ENCODE measurements around the gene SH3RF3. TPM values are rescaled to one million over a fixed set of nuclear protein-coding genes. Genes with fewer than 3 reads are reported as not detected.

The SH3RF3 gene
- total and polyA plus RNA-seq, 10 of the 15 experiments (the other 5 are each of a cell fraction or from before 2014, with no cell fraction given) = 0.08 to 8.8 (median 2.3) TPM

DNA sequence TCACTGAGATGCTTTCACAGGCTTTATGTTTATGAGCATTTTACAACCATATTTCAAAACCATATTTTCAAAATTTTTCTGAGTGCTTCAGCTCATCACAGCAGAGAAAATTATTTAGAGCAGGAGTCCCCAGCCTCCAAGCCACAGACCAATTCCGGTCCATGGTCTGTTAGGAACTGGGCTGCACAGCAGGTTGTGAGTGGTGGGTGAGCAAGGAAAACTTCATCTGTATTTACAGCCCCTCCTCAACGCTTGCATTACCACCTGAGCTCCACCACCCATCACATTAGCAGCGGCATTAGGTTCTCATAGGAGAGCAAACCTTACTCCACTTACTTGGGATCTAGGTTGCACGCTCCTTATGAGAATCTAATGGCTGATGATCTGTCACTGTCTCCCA, 319.2 kb downstream of the SH3RF3 start (continued):
- TF ChIP-seq, protein P1, sequence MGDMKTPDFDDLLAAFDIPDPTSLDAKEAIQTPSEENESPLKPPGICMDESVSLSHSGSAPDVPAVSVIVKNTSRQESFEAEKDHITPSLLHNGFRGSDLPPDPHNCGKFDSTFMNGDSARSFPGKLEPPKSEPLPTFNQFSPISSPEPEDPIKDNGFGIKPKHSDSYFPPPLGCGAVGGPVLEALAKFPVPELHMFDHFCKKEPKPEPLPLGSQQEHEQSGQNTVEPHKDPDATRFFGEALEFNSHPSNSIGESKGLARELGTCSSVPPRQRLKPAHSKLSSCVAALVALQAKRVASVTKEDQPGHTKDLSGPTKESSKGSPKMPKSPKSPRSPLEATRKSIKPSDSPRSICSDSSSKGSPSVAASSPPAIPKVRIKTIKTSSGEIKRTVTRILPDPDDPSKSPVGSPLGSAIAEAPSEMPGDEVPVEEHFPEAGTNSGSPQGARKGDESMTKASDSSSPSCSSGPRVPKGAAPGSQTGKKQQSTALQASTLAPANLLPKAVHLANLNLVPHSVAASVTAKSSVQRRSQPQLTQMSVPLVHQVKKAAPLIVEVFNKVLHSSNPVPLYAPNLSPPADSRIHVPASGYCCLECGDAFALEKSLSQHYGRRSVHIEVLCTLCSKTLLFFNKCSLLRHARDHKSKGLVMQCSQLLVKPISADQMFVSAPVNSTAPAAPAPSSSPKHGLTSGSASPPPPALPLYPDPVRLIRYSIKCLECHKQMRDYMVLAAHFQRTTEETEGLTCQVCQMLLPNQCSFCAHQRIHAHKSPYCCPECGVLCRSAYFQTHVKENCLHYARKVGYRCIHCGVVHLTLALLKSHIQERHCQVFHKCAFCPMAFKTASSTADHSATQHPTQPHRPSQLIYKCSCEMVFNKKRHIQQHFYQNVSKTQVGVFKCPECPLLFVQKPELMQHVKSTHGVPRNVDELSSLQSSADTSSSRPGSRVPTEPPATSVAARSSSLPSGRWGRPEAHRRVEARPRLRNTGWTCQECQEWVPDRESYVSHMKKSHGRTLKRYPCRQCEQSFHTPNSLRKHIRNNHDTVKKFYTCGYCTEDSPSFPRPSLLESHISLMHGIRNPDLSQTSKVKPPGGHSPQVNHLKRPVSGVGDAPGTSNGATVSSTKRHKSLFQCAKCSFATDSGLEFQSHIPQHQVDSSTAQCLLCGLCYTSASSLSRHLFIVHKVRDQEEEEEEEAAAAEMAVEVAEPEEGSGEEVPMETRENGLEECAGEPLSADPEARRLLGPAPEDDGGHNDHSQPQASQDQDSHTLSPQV (IDR thresholded peaks at IDR 0.05) = no peak
- TF ChIP-seq RELA (IDR thresholded peaks at IDR 0.05; ENCODE audit: borderline replicate concordance, partially characterized antibody) (no peak), MYC (IDR thresholded peaks at IDR 0.05; ENCODE audit: insufficient read depth, insufficient read length, insufficient replicate concordance, low read length, severe bottlenecking) (no peak), YBX1 (IDR thresholded peaks at IDR 0.05) (no peak), ESRRA (IDR thresholded peaks at IDR 0.05; ENCODE audit: low read length) (no peak), ZNF207 (IDR thresholded peaks at IDR 0.05; ENCODE audit: borderline replicate concordance) (no peak), RCOR1 (conservative IDR thresholded peaks at IDR 0.05; ENCODE audit: low read depth, low read length) (no peak), TCF12 (IDR thresholded peaks at IDR 0.05; ENCODE audit: low read depth, low read length) (no peak), RAD51 (IDR thresholded peaks at IDR 0.05) (no peak)

Data from GM12878 (cell line).